HL-60/S4 treated with phorbol 12-myristate 13-acetate at 8.2 ng/mL for 4 days and 3 days (cell line): ENCODE data around the gene FPR2.
"Not testable (repeated sequence)": the region's sequence is repeated elsewhere in the genome, so short reads cannot be mapped to it uniquely, and the experiment has no call there.

ENCODE experiments used
- in situ Hi-C: fragments of 300-500 bp; cut with MboI; formaldehyde crosslinking; loops from 2 replicates; pipeline ENCODE4 v1.15.0; 2022; ENCODE audit warnings: low sequenced_read_pairs

The FPR2 gene, protein sequence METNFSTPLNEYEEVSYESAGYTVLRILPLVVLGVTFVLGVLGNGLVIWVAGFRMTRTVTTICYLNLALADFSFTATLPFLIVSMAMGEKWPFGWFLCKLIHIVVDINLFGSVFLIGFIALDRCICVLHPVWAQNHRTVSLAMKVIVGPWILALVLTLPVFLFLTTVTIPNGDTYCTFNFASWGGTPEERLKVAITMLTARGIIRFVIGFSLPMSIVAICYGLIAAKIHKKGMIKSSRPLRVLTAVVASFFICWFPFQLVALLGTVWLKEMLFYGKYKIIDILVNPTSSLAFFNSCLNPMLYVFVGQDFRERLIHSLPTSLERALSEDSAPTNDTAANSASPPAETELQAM

DNA sequence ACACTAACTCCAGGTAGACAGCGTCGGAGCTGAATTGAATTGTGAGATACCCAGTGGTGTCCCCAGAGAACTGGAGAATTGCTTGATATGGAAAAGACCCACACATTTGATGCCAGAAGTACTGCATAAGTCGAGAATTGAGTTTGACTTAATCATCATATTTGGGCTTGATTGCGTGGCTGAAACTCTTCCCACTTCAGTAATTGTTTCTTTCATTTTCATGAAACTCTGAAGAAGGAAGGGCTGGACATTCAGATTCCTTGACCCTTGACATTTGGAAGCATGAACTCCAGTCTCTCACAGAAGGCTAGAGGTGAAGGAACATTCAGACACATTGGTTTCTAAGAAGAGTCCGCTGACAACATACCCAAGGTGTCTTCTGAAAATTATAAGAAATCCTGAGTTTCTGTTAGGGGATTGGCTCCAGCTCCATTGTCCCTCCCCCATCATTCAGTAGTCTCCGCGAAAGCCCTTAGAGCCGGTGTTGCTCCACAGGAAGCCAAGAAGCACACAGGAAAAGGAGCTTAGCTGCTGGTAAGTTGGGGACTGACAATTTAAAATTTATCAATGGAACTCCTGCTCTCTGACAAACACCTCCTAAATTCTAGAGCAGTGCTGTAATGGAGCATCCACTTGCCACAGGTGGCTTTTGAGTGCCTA lies at the start of gene FPR2:
FPR2 (plus strand) TSS at position 484 of the 660 bp plus-strand sequence. CDS start 7,479 bp downstream, outside the sequence.
- in situ Hi-C loops: no loop called here

DNA sequence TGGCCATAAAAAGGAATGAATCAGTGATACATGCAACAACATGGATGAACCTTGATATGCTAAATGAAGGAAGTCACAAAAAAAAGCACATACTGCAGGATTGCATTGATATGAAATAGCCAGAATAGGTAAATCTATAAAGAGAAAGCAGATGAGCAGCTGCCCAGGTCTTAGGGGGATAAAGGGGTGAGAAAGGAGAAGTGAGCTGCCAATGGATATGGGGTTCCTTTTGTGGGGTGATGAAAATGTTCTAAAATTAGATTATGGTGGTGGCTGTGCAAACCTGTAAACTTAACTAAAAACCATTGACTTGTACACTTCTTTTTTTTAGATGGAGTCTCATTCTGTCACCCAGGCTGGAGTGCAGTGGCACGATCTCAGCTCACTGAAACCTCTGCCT lies 49.3 kb upstream of the FPR2 start:
- in situ Hi-C loops: no loop called here

DNA sequence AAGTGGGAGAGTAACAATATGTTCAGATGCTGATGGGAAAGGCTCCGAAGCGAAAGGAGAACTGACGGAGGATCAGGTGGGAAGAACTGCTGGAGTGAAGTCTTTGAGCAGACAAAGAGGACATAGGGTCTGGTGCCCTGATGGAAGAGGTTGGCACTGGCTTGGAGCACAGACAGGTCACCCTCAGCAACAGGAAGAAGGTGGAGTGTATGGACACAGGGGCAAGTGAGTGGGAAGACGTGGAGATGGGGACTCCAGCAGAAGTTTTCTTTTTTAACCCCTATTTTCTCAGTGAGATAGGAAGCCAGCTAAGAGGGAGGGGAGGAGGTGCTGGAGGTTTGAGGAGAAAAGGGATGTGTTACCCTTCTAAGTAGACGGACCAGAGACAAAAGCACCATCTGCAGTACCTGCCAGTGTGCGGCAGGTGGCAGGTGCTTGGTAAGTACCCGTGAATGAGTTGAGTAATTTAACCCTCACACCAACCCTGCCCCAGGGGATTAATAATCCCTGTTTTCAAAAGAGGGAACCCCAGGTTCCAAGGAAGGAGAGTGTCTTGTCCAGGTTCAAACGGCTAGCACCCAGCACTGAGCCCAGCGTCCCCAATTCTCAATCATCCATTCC lies 48.4 kb upstream of the FPR2 start:
- in situ Hi-C loops: no loop called here

DNA sequence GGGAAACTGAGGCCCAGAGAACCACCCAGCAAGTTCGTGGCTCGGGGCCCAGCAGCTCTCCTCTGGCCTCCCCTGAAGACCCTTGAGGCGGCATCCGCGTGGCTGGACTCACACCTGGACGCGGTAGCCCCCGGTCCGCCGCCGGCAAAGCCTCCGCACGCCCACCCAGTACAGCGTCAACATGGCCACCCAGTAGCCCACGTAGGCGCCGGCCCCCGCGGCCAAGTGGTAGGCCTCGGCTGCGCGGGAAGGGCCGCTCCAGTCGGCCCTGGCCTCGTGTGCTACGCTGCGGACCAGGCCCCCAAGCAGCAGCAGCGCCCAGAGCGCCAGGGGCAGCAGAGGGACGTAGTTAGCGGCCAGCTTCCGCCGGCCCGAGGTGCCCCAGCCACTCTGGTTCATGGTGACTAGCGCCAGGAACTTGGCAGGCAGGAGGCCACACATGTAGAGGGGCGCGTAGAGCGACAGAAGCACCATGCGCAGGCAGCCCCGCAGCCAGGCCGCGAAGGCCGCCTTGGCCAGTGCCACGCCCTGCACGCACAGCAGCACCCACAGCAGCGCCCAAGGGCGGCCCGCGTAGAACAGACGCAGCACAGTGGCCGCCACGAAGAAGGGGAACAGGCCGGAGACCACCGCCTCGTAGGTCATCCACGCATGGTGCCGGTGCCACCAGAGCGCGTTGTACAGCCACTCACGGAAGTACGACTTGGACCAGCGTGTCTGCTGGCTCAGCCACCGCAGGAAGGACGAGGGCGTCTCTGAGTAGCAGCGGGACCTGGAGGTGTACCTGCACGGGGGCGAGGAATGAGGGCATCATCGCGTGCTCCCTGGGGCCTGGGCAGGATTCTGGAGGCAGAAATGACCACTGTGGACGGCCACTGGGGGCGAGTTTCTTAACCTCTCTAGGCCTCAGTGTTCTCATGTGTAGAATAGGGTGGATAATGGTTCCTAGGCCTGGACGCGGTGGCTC lies 47.4 kb upstream of the FPR2 start:
- in situ Hi-C loops: no loop called here

DNA sequence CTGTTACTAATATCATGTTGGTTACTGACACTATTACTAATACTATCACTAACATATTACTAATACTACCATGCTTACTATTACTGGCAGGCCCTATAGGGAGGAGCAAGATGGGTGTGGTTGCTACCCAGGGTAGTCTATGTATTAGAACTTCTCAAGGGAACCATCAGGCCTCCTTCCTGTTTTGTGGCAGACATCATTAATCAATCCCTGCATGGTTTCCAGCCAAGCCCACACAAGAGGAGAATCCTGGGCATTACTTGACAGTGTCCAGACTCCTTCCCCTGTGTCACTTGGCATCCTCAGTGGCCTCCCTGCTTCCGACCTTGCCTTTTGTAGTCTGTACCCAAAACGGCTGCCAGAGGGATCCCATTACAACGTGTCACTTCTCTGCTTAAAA lies 46.1 kb upstream of the FPR2 start:
- in situ Hi-C loops: no loop called here

DNA sequence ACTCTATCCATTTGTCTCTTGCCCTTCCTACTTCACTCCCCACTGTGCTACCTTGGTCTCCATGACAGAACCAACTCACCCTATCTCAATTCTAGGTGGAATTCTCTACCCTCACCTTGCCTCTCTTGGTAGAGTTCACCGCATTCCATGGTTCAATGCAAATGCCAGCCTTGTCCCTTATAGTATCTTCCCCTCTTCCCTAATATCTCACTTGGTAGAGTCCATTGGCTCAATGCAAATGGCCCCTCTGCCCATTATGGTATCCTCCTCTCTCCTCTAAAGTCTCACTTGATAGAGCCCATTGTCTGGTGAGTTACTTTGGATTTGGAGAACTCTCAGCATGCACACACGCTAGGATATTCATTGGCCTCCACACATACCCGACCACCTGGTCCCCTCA lies 45.1 kb upstream of the FPR2 start:
- in situ Hi-C loops: no loop called here

DNA sequence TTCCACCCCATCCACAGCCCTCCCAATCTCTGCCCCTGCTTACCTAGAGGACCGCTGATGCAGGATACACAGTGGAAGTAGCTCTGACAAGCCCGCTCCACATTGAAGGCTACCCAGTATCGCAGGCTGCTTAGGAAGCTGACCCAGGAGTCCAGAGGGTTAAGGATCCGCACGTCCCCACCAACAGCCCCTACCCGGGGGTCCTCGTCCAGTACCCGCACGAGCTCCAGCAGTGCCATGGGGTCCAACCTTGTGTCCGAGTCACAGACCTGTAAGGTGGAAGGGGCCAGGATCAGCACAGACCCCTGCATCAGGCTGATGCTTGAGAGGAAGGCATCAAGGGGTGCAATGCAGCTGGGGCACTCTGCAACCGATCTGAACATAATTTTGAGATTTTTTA lies 44.1 kb upstream of the FPR2 start:
- in situ Hi-C loops: no loop called here

DNA sequence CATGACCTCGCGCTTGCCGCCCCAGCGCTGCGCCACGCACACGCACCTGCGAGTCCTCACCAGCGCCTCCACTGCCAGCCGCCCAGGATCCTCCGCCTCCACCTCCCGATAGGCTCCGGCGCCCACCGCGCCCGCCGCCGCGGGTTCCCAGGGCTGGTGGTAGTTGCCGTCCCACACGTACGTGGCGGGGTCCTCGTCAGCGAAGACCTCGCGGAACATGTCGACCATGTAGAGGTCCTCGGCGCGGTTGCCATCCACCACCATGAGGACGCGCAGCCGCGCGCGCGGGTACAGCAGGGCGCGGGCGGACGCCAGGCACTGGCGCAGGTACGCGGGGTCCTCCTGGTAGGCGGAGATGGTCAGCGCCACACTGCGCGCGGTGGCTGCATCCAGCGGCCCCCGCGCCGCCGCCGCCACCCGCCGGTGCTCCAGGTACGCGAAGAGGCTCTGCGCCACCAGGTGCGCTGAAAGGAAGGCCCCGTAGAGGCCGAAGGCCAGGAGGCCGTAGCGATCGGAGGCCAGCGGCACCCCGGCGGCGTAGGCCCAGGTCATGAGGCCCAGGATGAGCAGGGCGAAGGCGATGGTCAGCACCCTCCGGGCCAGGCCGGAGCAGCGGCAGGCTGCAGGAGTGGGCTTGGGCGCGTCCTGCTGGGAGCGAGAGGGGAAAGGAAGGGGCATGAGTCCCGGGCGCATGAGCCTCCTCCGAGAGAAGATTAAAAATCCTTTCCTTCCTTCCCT lies 41.6 kb upstream of the FPR2 start:
- in situ Hi-C loops: no loop called here

DNA sequence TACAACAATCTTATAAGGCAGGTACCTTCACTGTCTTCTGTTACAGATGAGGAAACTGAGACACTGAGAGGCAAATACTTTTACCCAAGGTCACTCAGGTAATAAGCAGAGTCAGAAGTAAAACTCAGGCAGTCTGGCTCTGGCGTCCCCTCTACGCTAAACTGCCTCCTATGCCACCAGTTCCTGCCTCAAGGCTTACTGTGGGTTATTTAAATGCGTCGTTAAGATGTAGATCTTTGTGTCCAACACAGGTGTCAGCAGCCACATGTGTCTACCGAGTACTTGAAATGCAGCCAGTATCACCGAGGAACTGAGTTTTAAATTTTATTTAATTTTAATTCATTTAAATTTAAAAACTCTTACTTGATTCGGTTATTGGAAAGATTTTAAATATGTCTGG lies 39.1 kb upstream of the FPR2 start:
- in situ Hi-C loops: no loop called here

DNA sequence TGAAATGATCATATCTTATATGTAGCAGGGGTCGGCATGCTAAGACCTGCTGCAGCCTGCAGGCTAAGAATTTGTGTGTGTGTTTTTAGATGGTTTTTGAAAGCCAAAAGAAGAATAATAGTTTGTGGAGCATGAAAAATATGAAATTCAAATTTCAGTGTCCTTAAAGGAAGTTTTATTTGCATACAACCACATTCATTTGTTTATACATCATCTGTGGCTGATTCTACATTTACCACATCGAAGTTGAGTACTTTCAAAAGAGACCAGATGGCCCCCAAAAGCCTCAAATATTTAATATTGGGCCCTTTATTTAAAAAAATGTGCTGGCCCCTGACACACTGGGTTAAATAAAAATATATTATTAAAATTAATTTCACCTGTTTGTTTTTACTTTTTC lies 38.5 kb upstream of the FPR2 start:
- in situ Hi-C loops: no loop called here

DNA sequence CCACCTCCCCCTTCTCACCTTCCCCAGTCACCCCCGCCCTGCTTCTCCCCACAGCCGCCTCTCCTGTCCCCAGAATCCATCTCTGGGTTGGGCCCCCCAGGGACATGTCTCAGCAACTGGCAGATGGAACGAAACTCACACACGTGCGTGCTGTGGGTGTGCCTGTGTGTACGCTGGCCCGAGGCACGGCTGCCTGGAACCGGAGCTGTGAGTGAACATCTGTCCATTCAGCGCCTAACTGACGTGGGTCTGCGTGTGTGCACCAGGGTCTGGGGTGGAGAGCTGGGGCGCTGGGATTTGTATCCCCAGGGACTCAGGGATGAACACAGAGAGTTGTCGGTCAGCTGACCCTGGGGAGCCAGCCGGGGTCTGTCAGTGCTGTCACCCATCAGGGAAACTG lies 36.4 kb upstream of the FPR2 start:
- in situ Hi-C loops: no loop called here

DNA sequence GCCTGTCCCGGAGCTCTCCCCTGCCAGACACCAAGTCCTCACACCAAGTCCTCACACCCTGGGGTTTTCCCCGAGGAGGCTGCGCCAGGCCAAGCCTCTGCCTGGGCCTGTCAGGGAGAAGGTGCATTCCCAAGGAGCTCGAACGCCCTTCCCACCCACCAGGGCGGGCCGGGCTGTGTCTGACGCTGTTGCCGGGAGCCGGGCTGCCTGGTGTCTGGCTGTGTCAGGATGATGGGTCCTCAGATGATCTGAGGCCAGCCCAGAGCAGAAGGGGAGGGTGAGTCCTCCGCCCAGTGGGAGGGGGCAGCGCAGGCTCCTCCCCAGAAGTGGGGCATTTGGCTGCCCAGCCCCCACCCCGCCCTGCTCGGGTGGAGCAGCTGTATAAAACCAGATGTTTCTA lies 34.9 kb upstream of the FPR2 start:
- in situ Hi-C loops: no loop called here

DNA sequence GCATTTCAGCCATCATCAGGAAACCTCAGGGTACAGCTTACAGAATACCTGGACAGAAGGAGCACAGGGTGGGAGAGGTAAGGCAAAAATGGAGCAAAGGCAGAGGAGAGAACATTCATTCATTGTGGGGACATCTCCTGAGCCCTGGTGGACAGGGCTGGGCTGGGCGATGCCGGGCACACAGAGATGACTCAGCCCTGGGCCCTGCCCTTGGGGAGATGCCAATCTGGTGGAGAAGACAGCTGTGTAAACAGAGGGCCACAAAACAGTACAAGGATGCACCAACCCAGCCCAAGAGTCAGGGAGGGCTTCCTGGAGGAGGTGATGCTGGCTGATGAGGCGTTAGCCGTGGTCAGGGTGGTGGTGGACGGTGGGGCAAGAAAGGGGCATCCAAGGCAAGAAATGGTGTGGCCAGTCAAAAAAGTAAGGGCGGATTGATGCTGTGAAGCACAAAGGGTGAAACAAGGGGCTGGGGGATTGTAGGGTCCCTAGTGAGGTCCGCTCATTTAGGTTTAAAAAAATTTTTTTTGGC lies 33.6 kb upstream of the FPR2 start:
- in situ Hi-C loops: no loop called here

DNA sequence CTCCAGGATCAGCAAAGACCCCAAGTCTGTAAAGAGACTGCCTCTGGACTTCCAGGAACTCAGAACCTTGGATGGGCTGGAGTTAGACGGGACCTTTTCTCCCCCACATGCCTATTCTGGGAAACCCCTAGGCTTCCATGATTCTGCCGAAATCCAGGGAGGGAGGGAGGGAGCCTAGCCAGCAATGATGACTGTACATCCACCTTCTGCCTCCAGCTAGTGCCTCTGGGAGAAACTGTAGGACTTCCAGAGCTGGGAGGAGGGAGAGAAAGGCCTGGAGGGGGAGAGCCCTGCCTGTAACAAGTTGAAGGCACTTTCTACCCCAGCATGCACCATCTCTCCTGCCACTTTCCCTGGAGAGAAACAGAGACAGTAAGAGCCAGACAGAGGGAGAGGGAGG lies 31.2 kb upstream of the FPR2 start:
- in situ Hi-C loops: no loop called here

DNA sequence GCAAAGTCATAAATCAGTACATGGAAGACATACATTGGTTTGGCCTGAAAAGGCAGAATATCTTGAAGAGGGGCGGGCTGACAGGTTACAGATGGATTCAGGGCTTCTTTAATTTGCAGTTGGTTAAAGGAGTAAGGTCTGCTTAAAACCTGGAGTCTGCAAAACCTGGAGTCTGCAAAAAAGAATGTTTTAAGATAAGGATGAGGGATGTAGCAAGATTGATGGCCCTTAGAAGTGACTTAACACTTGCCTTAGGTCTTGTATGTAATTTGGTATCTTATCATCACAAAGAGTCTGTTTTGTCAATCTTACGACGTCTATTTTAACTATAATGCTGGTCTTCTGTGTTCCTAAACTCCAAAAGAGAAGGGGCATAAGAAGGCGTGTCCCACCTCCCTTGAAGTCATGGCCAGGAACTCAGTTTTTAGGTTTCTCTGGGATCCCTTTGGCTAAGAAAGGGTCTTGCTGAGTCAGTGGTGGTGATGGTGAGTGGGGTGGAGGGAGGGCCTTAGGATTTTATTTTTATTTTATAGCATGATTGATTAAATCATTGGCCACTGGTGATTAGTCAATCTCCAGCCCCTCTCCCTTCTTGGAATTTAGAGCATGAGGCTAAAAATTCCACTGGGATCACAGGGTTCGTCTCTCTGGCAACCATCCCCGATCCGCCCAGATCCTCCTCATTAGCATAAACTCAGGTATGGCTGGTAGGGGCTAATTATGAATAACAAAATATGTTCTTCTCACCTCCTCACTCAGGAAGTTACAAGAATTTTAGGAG lies 27.0 kb upstream of the FPR2 start:
- in situ Hi-C loops: no loop called here

DNA sequence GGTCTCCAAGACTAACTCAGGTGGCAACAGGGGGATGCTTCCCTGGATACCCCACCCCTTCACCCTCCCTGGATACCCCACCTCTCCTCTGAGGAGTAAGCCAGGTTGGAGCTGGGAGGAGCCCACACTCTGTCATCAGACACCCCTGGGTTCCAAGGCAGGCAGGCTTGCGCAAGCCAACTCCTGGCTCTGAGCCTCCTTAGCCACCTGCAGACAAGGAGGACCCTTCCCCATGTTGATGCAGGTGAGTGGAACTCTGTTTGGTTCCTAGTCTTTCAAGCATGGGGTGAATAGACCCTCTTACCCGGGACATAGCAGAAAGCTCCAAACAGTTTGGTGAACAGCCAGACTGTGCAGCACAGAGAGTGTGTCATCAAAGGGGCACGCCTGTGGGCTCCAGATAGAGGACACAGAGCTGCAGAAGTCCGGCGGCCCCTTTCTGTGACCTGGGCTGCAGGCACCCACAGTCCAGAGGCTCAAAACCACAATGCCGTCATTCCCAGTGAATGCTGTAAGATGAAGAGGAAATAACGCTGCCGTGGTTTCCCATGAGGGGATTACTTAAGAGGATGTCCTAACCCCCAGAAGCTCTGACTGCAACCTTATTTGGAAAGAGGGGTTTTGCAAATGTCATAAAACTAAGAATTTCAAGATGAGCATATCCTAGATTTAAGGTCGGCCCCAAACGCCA lies 25.1 kb upstream of the FPR2 start:
- in situ Hi-C loops: no loop called here

DNA sequence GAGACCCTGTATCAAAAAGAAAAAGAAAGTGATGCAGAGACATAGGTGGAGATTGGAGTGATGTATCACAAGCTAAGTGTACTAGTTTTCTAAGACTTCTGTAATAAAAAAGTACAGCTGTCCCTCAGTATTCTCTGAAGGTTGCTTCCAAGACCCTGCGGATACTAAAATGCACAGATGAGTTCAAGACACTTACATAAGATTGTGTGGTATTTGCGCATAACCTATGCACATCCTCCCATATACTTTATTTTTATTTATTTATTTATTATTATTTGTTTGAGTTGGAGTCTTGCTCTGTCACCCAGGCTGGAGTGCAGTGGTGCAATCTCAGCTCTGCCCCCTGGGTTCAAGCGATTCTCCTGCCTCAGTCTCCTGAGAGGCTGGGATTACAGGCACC lies 23.6 kb upstream of the FPR2 start:
- in situ Hi-C loops: no loop called here

DNA sequence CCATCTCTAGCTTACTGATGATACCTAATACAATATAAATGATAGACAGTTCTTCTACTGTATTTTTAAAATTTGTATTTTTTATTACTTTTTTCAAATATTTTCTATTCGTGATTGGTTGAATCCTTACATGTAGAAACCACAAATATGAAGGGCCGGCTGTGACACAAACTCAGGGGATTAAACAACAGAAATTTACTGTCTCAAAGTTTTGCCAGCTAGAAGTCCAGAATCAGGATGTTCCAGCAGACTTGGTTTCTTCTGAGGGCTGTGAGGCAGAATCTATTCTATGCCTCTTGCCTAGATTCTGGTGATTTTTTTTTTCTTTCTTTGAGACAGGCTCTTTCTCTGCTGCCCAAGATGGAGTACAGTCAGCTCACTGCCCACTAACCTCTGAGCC lies 23.1 kb upstream of the FPR2 start:
- in situ Hi-C loops: no loop called here

DNA sequence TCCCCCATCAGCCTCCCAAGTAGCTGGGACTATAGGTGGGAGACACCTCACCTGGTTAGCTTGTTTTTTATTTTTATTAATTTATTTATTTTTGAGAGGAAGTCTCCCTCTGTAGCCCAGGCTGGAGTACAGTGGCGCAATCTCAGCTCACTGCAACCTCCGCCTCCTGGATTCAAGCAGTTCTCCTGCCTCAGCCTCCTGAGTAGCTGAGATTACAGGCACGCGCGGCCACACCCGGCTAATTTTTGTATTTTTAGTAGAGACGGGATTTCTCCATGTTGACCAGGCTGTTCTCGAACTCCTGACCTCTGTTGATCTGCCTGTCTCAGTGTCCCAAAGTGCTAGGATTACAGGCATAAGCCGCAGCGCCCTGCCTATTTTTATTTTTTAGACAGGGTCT lies 22.5 kb upstream of the FPR2 start:
- in situ Hi-C loops: not testable (repeated sequence)
